H1 (cell line): ENCODE results near the gene DLEC1. TPM values are rescaled to one million over a fixed set of nuclear protein-coding genes. Genes with fewer than 3 reads are reported as not detected.

Experiments used
- CTCF ChIA-PET: fragments of 300-600 bp; sonication (Branson Sonifier 250); formaldehyde crosslinking; loops from one replicate; lab custom pipeline; 2021; ENCODE audit not compliant: partially characterized antibody; lab: Charles Lee
- POLR2A ChIA-PET: fragments of 300-600 bp; sonication (Branson Sonifier 250); formaldehyde crosslinking; loops from one replicate; lab custom pipeline; 2021; ENCODE audit warnings: inconsistent platforms; ENCODE audit not compliant: partially characterized antibody; lab: Charles Lee
- DNase-seq, 2 experiments: peaks; one replicate each; pipeline versions ENCODE4 v3.0.0 to v3.0.0-alpha.2; 2010 to 2022; ENCODE audit warnings: low spot score in 2 of 2, low read depth in 1 of 2, mixed read lengths in 1 of 2
- FAIRE-seq: peaks from 2 replicates; lab custom pipeline; 2011; peaks lifted over from hg19 to GRCh38; lab: Jason Lieb, UNC
- H2AFZ ChIP-seq: 2 replicates; pipeline ENCODE4 v1.8.1; 2012; ENCODE audit warnings: low read length, inconsistent platforms
- H2AK5ac ChIP-seq: 2 replicates; pipeline ENCODE4 v1.6.1; 2013; ENCODE audit warnings: low read depth, low read length
- H2BK120ac ChIP-seq: replicated peaks from 2 replicates; pipeline ENCODE3; 2013; ENCODE audit warnings: low read depth, low read length, inconsistent platforms
- H2BK12ac ChIP-seq: 2 replicates; pipeline ENCODE4 v1.6.1; 2013; ENCODE audit warnings: low read depth, low read length
- H2BK15ac ChIP-seq: 2 replicates; pipeline ENCODE4 v1.6.1; 2013; ENCODE audit warnings: low read length
- H2BK20ac ChIP-seq: 2 replicates; pipeline ENCODE4 v1.6.1; 2013; ENCODE audit warnings: low read length
- H2BK5ac ChIP-seq: 2 replicates; pipeline ENCODE4 v1.6.1; 2013; ENCODE audit warnings: low read depth, low read length
- H3K14ac ChIP-seq: 2 replicates; pipeline ENCODE4 v1.6.1; 2013; ENCODE audit warnings: inconsistent platforms; ENCODE audit not compliant: insufficient read length
- H3K18ac ChIP-seq: 2 replicates; pipeline ENCODE4 v1.6.1; 2013; ENCODE audit warnings: low read length; ENCODE audit errors: extremely low read depth
- H3K23ac ChIP-seq: 2 replicates; pipeline ENCODE4 v1.6.1; 2013; ENCODE audit warnings: inconsistent platforms; ENCODE audit not compliant: insufficient read length
- H3K23me2 ChIP-seq: 2 replicates; pipeline ENCODE4 v1.6.1; 2013; ENCODE audit warnings: low read depth, low read length
- H3K27ac ChIP-seq: 2 replicates; pipeline ENCODE4 v1.6.1; 2011; ENCODE audit warnings: low read depth, low read length, inconsistent platforms
- H3K27me3 ChIP-seq, 4 experiments: replicated peaks in 1 of 4; 1 replicate in 1 of 4; 2 replicates in 3 of 4; pipeline versions ENCODE4 v1.6.1 to v1.8.1; 2011 to 2013; ENCODE audit warnings: low read length in 3 of 4, mild to moderate bottlenecking in 3 of 4, inconsistent platforms in 2 of 4, mixed read lengths in 2 of 4, moderate library complexity in 1 of 4; ENCODE audit not compliant: control insufficient read depth in 3 of 4, insufficient read depth in 3 of 4; ENCODE audit errors: extremely low read depth in 1 of 4
- H3K36me3 ChIP-seq, 4 experiments: 2 replicates each; pipeline versions ENCODE4 v1.6.1 to v1.8.1; 2011 to 2013; ENCODE audit warnings: mild to moderate bottlenecking in 4 of 4, low read length in 3 of 4, moderate library complexity in 2 of 4, control low read depth in 1 of 4, inconsistent platforms in 1 of 4; ENCODE audit not compliant: insufficient read depth in 4 of 4, control insufficient read depth in 2 of 4
- H3K4ac ChIP-seq: replicated peaks from 2 replicates; pipeline ENCODE3; 2013; ENCODE audit warnings: low read length, low read depth, mixed read lengths, inconsistent platforms; ENCODE audit not compliant: insufficient read length
- H3K4me1 ChIP-seq, 4 experiments: replicated peaks in 1 of 4; 1 replicate in 1 of 4; 2 replicates in 3 of 4; pipeline versions ENCODE4 v1.6.1 to v1.8.1; 2011 to 2013; ENCODE audit warnings: low read length in 3 of 4, inconsistent platforms in 2 of 4, mixed read lengths in 1 of 4; ENCODE audit not compliant: insufficient read depth in 4 of 4, control insufficient read depth in 3 of 4
- H3K4me2 ChIP-seq, 2 experiments: 2 replicates each; pipeline versions ENCODE4 v1.6.1 to v1.8.1; 2011 to 2013; ENCODE audit warnings: low read depth in 2 of 2, low read length in 2 of 2, control low read depth in 1 of 2, inconsistent platforms in 1 of 2, mild to moderate bottlenecking in 1 of 2; ENCODE audit not compliant: insufficient read depth in 1 of 2
- H3K4me3 ChIP-seq, 4 experiments: fragments of 200-600, 300-600 bp in 1 of 4; sonication (generic), shearing (Covaris generic), sonication (Bioruptor Twin) in 1 of 4; 2 replicates each; pipeline versions ENCODE4 v1.5.1 to v1.8.1; 2011 to 2016; ENCODE audit warnings: low read length in 4 of 4, low read depth in 3 of 4, control low read depth in 2 of 4, inconsistent platforms in 2 of 4, mild to moderate bottlenecking in 2 of 4, mixed read lengths in 1 of 4, moderate library complexity in 1 of 4; ENCODE audit not compliant: insufficient read depth in 2 of 4; ENCODE audit errors: extremely low read depth in 1 of 4
- H3K56ac ChIP-seq: replicated peaks from 2 replicates; pipeline ENCODE3; 2013; ENCODE audit warnings: low read depth, mild to moderate bottlenecking, mixed read lengths, low read length, inconsistent platforms; ENCODE audit not compliant: insufficient read length
- H3K79me1 ChIP-seq: 2 replicates; pipeline ENCODE4 v1.6.1; 2013; ENCODE audit warnings: low read depth, low read length, control low read depth
- H3K79me2 ChIP-seq, 2 experiments: 2 replicates each; pipeline versions ENCODE4 v1.6.1 to v1.8.1; 2012 to 2013; ENCODE audit warnings: low read length in 2 of 2, mild to moderate bottlenecking in 2 of 2, inconsistent platforms in 1 of 2; ENCODE audit not compliant: insufficient read depth in 2 of 2, control insufficient read depth in 1 of 2
- H3K9ac ChIP-seq, 4 experiments: replicated peaks in 1 of 4; 1 replicate in 1 of 4; 2 replicates in 3 of 4; pipeline versions ENCODE4 v1.6.1 to v1.8.1; 2011 to 2013; ENCODE audit warnings: low read depth in 3 of 4, low read length in 3 of 4, control low read depth in 2 of 4, mild to moderate bottlenecking in 2 of 4, moderate library complexity in 2 of 4, inconsistent platforms in 1 of 4; ENCODE audit errors: extremely low read depth in 1 of 4
- H3K9me3 ChIP-seq, 2 experiments: 2 replicates each; pipeline versions ENCODE4 v1.6.1 to v1.8.1; 2012 to 2013; ENCODE audit warnings: mild to moderate bottlenecking in 2 of 2, moderate library complexity in 2 of 2, control low read depth in 1 of 2, inconsistent platforms in 1 of 2, low read depth in 1 of 2, low read length in 1 of 2, mixed read lengths in 1 of 2; ENCODE audit not compliant: insufficient read depth in 2 of 2
- H4K20me1 ChIP-seq, 2 experiments: replicated peaks in 1 of 2; 2 replicates each; pipeline versions ENCODE3 to v1.8.1; 2011 to 2013; ENCODE audit warnings: inconsistent platforms in 2 of 2, low read length in 2 of 2, mild to moderate bottlenecking in 1 of 2; ENCODE audit not compliant: insufficient read depth in 2 of 2, control insufficient read depth in 1 of 2
- H4K5ac ChIP-seq: 2 replicates; pipeline ENCODE4 v1.6.1; 2013; ENCODE audit warnings: low read length, low read depth, mixed read lengths, inconsistent platforms; ENCODE audit not compliant: insufficient read length
- H4K8ac ChIP-seq: 2 replicates; pipeline ENCODE4 v1.8.0; 2013; ENCODE audit warnings: mild to moderate bottlenecking, moderate library complexity, low read length, inconsistent platforms; ENCODE audit not compliant: insufficient read depth; ENCODE audit errors: extremely low read depth
- H4K91ac ChIP-seq: replicated peaks from 2 replicates; pipeline ENCODE3; 2013; ENCODE audit warnings: low read length, mixed read lengths, inconsistent platforms; ENCODE audit not compliant: insufficient read length
- BCL11A ChIP-seq, 2 experiments: IDR thresholded peaks; one replicate each; pipeline ENCODE4 v1.6.1; 2011; ENCODE audit warnings: low read depth in 2 of 2, low read length in 2 of 2, mild to moderate bottlenecking in 2 of 2
- CTCF ChIP-seq, 3 experiments: IDR thresholded peaks; 1 replicate in 2 of 3; 2 replicates in 1 of 3; pipeline versions ENCODE4 v1.5.1 to v1.6.1; 2011; ENCODE audit warnings: low read length in 3 of 3, mild to moderate bottlenecking in 3 of 3, inconsistent platforms in 2 of 3, low read depth in 1 of 3, moderate library complexity in 1 of 3; ENCODE audit not compliant: insufficient read depth in 1 of 3; ENCODE audit errors: control extremely low read depth in 1 of 3
- KDM1A ChIP-seq: fragments of 200-600, 300-600 bp; sonication (generic); IDR thresholded peaks from 2 replicates; pipeline ENCODE4 v1.7.1; 2016; ENCODE audit warnings: mild to moderate bottlenecking, low read length, borderline replicate concordance
- RAD21 ChIP-seq, 2 experiments: IDR thresholded peaks in 1 of 2; conservative IDR thresholded peaks in 1 of 2; 2 replicates each; pipeline ENCODE4 v1.6.1; 2011; ENCODE audit warnings: low read depth in 2 of 2, low read length in 2 of 2, improper control_type of control experiment in 1 of 2, inconsistent platforms in 1 of 2, mild to moderate bottlenecking in 1 of 2, moderate library complexity in 1 of 2
- WGBS, 2 experiments: shearing (Covaris generic) in 1 of 2; methylation state at CpG; one replicate each; pipeline versions ENCODE4 v1.1.6 to v1.1.7; 2013 to 2015; ENCODE audit warnings: low lambda C conversion rate in 2 of 2, mixed read lengths in 2 of 2, inconsistent platforms in 1 of 2, low coverage in 1 of 2, missing lambda C conversion rate in 1 of 2; ENCODE audit not compliant: insufficient replicate concordance in 2 of 2, insufficient coverage in 1 of 2, insufficient read length in 1 of 2; ENCODE audit errors: extremely low coverage in 1 of 2, missing lambda C conversion rate in 1 of 2; 5-methylcytosine and 5-hydroxymethylcytosine counted together
- polyA plus RNA-seq, 7 experiments: library from polyadenylated mRNA; depleted of rRNA in 3 of 7; stranded (reverse) in 5 of 7; unstranded in 2 of 7; fragments of >200 nt in 5 of 7; fragments of 200-250 nt in 2 of 7; gene quantifications; 1 replicate in 5 of 7; 2 replicates in 1 of 7; 4 replicates in 1 of 7; pipeline versions ENCODE4 v1.2.1 to v1.2.3, GENCODE V29; 2011 to 2013; ENCODE audit warnings: missing spikeins in 2 of 7, mixed read lengths in 2 of 7
- total RNA-seq: library from RNA; stranded (reverse); fragmentation: NEBNext Ultra II Directional; extraction: Animal tissue kit (Norgen Biotek cat#: 25700); gene quantifications from 2 replicates; pipeline ENCODE4 v1.2.1, GENCODE V29; 2021

DLEC1 gene
- total and polyA plus RNA-seq, 2 of the 8 experiments (the other 6 are each of a cell fraction or from before 2014, with no cell fraction given), result 0.26 to 0.76 TPM

DNA sequence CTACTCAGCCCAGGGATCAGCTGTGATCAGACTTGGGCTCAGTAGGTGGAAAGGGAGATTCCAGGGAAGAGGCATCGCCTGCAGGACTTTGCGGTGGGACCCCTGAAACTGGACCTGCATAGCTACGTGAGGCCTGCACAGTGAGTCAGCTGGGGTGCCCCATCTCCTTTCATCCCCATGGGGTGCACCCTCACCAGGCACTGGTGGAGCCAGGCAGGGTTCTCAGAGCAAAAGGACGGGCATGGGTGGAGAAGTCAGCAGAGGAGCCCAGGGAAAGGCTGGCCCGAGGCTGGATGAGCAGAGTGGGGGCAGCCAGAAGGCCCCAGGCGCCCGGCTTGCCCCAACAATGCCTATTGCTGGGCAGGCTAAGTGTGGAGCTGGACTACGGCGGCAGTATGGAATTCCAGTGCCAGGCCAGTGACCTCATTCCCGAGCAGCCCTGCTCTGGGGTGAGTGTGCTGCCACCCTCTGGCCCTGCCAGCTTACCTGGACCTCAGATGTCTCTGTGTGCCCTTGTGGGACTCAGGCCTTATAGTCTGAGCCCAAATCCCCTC is 78.2 kb downstream of the DLEC1 start:
- no peak overlapping the region; the same call in 1 of the 2 replicates for H4K8ac ChIP-seq
- DNase-seq (no peak), FAIRE-seq (no peak)
- POLR2A ChIA-PET, result interaction anchor here (1.0 to 4.2 kb wide), 4 partner anchors 9 to 49 kb away, joined by 3 to 20 read pairs (median 9); no protein-coding TSS in a partner anchor
- H2BK120ac ChIP-seq, result no peak overlapping the region
- H2AK5ac ChIP-seq, result no peak overlapping the region
- H3K56ac ChIP-seq, result no peak overlapping the region
- CTCF ChIA-PET, result interaction anchor here (0.5 to 8.8 kb wide), 37 partner anchors 9 to 539 kb away, joined by 3 to 105 read pairs (median 4); partner anchors contain the start of genes ACAA1 and SLC22A14
- no peak overlapping the region for H3K23ac ChIP-seq
- WGBS, 2 experiments, result 89% methylated on average over 9 of the region's 10 CpGs; no CpG with 5 or more reads in 1 of the 2 experiments
- no peak overlapping the region for H3K4me2 ChIP-seq
- H2BK12ac ChIP-seq, result no peak overlapping the region
- no peaks in the 10 kb centered on the region for H3K79me1 ChIP-seq
- no peaks in the 10 kb centered on the region; a peak in 1 of 4 replicates for H3K9me3 ChIP-seq
- no peak overlapping the region for H3K18ac ChIP-seq
- no peak overlapping the region for H2BK20ac ChIP-seq
- H3K9ac ChIP-seq, result no peak overlapping the region
- no peaks in the 10 kb centered on the region for H3K27me3 ChIP-seq
- H3K4me1 ChIP-seq, result no peaks in the 10 kb centered on the region
- H3K36me3 ChIP-seq, result peaks cover 0 to 8% (median 4%) of the 10 kb centered on the region in 4 experiments; a peak in 5 of 8 replicates
- H3K23me2 ChIP-seq, result no peaks in the 10 kb centered on the region
- H4K5ac ChIP-seq, result no peak overlapping the region
- H3K4ac ChIP-seq, result no peak overlapping the region
- no peak overlapping the region for H2AFZ ChIP-seq
- H4K91ac ChIP-seq, result no peak overlapping the region
- no peak overlapping the region for H2BK5ac ChIP-seq
- no peak overlapping the region for H3K4me3 ChIP-seq
- H4K20me1 ChIP-seq, result peaks cover 0 to 8% of the 10 kb centered on the region in 2 experiments
- no peaks in the 10 kb centered on the region for H3K79me2 ChIP-seq
- no peak overlapping the region for H3K27ac ChIP-seq
- no peak overlapping the region for H3K14ac ChIP-seq
- H2BK15ac ChIP-seq, result no peak overlapping the region
- TF ChIP-seq KDM1A (no peak), BCL11A (IDR thresholded peaks at IDR 0.05; ENCODE audit: low read depth in 2 of 2, low read length in 2 of 2) (no peak), CTCF (IDR thresholded peaks at IDR 0.05; ENCODE audit: control extremely low read depth in 1 of 3, insufficient read depth in 1 of 3, low read depth in 1 of 3, low read length in 3 of 3) (peak in 1 of 3 experiments; percentile 5; a peak in 1 of 4 replicates), RAD21 (IDR thresholded peaks at IDR 0.05 in 1 of 2, conservative IDR thresholded peaks at IDR 0.05 in 1 of 2; ENCODE audit: low read depth in 2 of 2, low read length in 2 of 2) (peak in 1 of 2 experiments; percentile 28; a peak in 2 of 4 replicates)
